Stimulated activated effector memory CD8-positive, alpha-beta T cell treated with anti-CD3 and anti-CD28 coated beads, Interleukin-12 subunit alpha, Interleukin-12 subunit beta, amount 100 ng/mL, for 72 hours (primary cell): ENCODE measurements around the gene IGF2BP3.
"Not testable (repeated sequence)": the region's sequence is repeated elsewhere in the genome, so short reads cannot be mapped to it uniquely, and the experiment has no call there.

Experiments
- ATAC-seq: fragments of 150-1000 bp; cut with Tn5 transposase; 2 replicates; pipeline ENCODE4 v1.10.0; 2021
- DNase-seq, 2 donors: peaks; one replicate each; pipeline ENCODE4 v3.0.0; 2021 to 2022; ENCODE audit warnings: low spot score in 2 of 2
- H3K27ac Mint-ChIP-seq: one replicate; pipeline ENCODE4 v1.8.0; 2022; ENCODE audit warnings: mild to moderate bottlenecking, mixed read lengths
- H3K36me3 Mint-ChIP-seq: one replicate; pipeline ENCODE4 v1.8.0; 2022; ENCODE audit warnings: mild to moderate bottlenecking, mixed read lengths
- H3K4me1 Mint-ChIP-seq: one replicate; pipeline ENCODE4 v1.8.0; 2022; ENCODE audit warnings: mixed read lengths
- H3K4me3 Mint-ChIP-seq: one replicate; pipeline ENCODE4 v1.8.0; 2022; ENCODE audit warnings: mild to moderate bottlenecking, mixed read lengths
- H3K9me3 Mint-ChIP-seq: one replicate; pipeline ENCODE4 v1.8.0; 2022; ENCODE audit warnings: mixed read lengths

The IGF2BP3 gene

DNA sequence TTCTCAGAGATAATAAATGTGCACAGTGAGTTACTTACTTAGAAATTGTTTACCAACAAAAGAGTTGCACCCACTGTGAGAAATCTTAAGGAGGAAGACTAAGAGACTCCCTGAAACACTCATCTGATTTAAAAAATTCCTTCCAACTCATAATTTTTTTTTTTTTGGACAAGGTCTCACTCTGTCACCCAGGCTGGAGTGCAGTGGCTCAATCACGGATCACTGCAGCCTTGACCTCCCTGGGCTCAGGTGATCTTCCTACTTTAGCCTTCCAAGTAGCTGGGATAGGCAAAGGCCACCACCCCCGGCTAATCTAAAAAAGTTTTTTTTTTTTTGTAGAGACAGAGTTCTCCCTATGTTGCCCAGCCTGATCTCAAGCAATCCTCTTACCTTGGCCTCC is 135.2 kb downstream of the IGF2BP3 start:
- no peak for DNase-seq
- H3K4me1 Mint-ChIP-seq: no peaks in the 10 kb centered on the region
- no peaks in the 10 kb centered on the region for H3K9me3 Mint-ChIP-seq
- no peak overlapping the region for H3K4me3 Mint-ChIP-seq
- H3K27ac Mint-ChIP-seq: no peak overlapping the region
- no peak for ATAC-seq
- H3K36me3 Mint-ChIP-seq: no peaks in the 10 kb centered on the region

DNA sequence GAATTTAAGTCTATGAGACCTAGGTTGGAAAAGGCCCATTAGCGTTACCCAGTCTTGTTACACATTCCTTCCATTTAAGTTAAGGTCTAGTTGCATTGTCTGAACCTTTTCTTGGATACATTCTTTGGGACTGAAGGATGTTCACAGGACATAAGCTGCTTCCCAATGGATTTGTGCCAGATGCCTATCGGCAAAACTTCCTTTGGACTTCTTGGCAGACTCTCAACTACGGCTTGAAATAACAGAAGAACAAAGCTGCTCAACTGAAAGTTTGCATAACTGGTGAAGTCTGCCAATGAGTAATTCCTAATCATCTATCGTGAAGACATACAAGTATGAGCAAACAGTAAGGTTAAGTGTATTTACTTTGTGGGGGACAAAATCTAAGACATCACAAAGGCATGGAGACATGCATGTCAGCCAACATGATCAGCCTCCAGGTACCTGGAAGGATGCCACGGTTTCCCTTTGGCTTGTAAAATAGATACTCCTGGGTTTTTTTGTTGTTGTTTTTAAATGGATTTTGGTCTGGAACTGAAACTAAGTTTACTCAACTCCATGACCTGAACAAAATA is 135.7 kb downstream of the IGF2BP3 start:
- no peaks in the 10 kb centered on the region for H3K9me3 Mint-ChIP-seq
- DNase-seq (no peak), ATAC-seq (no peak)
- no peak overlapping the region for H3K4me3 Mint-ChIP-seq
- no peaks in the 10 kb centered on the region for H3K4me1 Mint-ChIP-seq
- H3K27ac Mint-ChIP-seq: no peak overlapping the region
- H3K36me3 Mint-ChIP-seq: no peaks in the 10 kb centered on the region

DNA sequence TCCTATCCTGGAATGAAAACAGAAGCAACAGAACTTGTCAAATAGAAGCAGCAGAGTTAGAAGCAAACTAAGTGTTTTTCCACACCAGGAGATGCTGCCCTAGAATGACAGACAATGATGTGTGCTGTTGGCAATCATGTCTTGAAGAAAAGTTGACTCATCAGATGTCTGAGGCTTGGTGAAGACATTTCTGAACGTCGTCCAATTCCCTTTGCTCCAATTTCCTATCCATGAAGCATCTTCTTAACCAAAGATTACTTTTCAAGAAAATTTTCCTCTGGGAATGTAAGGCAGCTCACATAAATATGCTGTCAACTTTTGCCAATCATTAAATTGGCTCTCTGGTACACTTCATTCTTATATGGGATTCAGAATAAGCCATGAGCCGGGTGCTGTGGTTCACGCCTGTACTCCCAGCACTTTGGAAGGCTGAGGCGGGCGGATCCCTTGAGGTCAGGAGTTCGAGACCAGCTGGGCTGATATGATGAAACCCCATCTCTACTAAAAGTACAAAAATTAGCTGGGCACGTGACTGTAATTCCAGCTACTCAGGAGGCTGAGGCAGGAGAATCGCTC is 136.5 kb downstream of the IGF2BP3 start:
- Mint-ChIP-seq H3K4me1 (no peaks in the 10 kb centered on the region), H3K4me3 (no peak overlapping the region), H3K36me3 (no peaks in the 10 kb centered on the region), H3K27ac (no peak overlapping the region), H3K9me3 (no peaks in the 10 kb centered on the region)
- ATAC-seq (no peak), DNase-seq (no peak)

DNA sequence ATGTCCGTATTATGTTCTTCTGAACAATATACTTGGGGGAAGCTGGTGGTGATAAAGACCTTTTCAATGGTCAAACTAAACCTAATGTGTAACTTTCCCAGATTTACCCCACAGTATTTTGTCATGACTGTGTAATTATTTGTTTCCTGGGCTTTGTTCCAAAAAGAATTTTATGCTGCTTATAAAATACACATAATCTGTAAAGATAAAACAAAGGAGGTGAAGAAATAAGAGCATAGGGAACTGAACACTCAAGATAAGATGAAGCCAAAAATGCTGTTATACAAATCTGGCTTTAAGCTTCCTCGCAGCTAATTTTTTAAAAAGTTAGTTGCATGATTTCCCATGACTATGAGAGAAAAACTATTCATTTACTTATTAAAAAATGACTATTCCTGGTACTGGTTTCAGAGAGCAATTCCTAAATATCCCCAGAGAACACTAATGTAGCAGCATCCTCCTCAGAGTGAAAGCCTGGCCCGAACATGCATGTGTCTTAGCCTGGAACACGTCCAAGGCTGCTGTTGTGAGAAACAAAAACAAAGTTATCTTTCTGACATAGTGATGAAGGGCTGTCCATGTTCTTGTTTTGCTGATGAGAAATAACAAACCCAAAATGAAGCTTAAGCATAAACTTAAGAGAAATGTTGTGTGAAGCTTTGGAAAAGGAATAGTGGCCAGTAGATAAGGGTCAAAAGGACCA is 137.2 kb downstream of the IGF2BP3 start:
- no peak for DNase-seq
- no peak for ATAC-seq

DNA sequence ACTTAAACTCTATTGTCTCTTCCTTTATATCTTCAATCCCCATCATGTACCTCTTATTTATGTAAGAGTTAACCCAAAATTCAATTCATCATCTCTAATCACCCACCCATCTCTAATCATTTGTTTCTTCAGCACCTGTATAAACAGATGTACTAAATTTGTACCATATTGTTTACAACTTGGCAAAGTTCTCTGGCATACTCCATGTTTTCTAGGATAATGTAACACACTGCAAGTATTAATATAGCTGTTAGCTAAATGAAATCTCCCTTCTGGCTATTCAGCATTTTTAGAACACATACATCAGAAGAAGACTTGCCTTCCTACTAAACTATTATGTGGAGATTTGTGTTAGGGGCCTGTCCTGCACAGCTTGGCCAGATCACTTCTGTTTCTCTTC is 138.1 kb downstream of the IGF2BP3 start:
- H3K27ac Mint-ChIP-seq: no peak overlapping the region
- no peaks in the 10 kb centered on the region for H3K4me1 Mint-ChIP-seq
- no peaks in the 10 kb centered on the region for H3K36me3 Mint-ChIP-seq
- ATAC-seq (no peak), DNase-seq (no peak)
- no peaks in the 10 kb centered on the region for H3K9me3 Mint-ChIP-seq
- H3K4me3 Mint-ChIP-seq: no peak overlapping the region

More for the DNA sequence above, 137.2 kb downstream of the IGF2BP3 start:
- no peaks in the 10 kb centered on the region for H3K36me3 Mint-ChIP-seq
- H3K4me3 Mint-ChIP-seq: no peak overlapping the region
- H3K9me3 Mint-ChIP-seq: no peaks in the 10 kb centered on the region
- H3K4me1 Mint-ChIP-seq: no peaks in the 10 kb centered on the region
- H3K27ac Mint-ChIP-seq: no peak overlapping the region

DNA sequence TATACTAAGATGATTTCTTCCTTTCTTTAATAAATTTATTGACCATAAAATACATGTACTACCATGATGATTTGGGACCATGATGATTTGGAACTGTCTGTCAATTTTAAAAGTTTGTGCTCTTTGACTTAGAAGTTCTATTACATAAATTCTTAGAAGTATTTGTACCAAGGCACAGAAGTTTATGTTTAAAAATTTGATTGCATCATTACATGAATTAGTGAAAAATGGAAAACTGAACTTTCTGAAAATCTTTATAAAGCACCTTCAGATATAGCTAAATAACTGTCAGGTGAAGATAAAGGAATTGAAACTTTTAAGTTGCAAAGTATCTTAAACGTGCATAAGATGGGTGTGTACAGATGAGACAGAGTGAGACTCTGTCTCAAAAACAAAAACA is 139.2 kb downstream of the IGF2BP3 start:
- no peaks in the 10 kb centered on the region for H3K9me3 Mint-ChIP-seq
- H3K4me3 Mint-ChIP-seq: no peak overlapping the region
- DNase-seq: no peak
- no peaks in the 10 kb centered on the region for H3K36me3 Mint-ChIP-seq
- ATAC-seq: no peak
- H3K27ac Mint-ChIP-seq: no peak overlapping the region
- no peaks in the 10 kb centered on the region for H3K4me1 Mint-ChIP-seq

DNA sequence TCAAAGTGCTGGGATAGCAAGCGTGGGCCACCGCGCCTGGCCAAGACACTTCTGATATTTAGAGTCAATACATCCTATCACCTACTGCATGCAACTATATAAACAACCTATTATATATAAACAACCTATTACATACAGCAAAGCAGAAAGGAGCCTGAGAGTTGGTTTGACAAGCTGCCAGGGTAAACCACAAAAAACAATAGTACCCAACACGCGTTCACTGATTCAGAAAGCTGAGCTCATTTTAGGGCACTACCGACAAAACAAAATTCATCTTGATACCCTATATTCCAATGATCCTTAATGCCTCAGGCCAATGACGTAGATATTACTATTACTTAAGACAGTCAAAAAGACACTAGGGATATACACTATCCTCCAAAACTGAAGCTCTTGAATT is 154.9 kb downstream of the IGF2BP3 start:
- no peak for ATAC-seq
- Mint-ChIP-seq H3K9me3 (no peaks in the 10 kb centered on the region), H3K27ac (no peak overlapping the region), H3K4me3 (no peak overlapping the region), H3K4me1 (no peaks in the 10 kb centered on the region), H3K36me3 (peaks cover 11% of the 10 kb centered on the region)
- DNase-seq: no peak

DNA sequence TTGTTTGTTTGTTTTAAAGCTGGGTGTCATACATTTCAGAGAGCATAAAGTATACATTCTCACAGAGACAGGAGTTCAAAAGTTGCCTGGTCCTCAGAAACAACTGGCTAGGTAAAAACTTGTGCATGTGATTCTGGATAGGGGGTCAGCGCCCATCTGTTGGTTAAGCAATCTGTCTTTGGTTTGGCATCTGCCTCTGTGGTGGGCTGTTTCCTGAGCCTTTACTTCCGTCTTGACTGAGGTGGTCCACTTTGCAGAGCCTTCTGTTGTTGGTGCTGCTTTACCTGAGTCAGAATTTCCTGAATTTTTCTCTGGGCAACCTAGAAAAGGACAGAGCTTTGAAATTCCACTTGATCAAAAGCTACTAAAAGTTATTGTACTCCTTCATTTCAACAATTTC is 158.2 kb downstream of the IGF2BP3 start:
- not testable (repeated sequence) for DNase-seq, H3K4me3 Mint-ChIP-seq, H3K27ac Mint-ChIP-seq, ATAC-seq, H3K9me3 Mint-ChIP-seq
- H3K36me3 Mint-ChIP-seq: peaks cover 44% of the 10 kb centered on the region
- peaks cover 12% of the 10 kb centered on the region for H3K4me1 Mint-ChIP-seq

DNA sequence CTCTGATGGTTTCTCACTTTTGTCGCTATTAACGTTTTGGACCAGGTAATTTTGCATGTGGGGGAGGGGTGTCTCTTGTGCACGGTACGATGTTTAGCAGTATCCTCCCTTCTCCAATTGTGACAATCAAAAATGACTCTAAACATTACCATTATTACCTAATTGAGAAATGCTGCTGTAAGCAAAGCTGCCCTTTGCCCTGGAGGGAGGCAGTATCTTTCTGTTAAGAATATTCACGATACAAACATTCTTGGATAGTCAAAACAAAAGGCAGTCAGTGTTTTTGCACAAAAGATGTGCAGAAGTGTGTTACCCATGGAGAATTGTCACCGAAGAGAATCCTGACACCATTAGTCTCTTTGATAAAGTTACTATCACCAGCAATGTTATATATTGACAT is 161.5 kb downstream of the IGF2BP3 start:
- H3K27ac Mint-ChIP-seq: no peak overlapping the region
- H3K4me1 Mint-ChIP-seq: peaks cover 33% of the 10 kb centered on the region
- no peak overlapping the region for H3K4me3 Mint-ChIP-seq
- no peaks in the 10 kb centered on the region for H3K9me3 Mint-ChIP-seq
- DNase-seq: no peak
- peaks cover 73% of the 10 kb centered on the region for H3K36me3 Mint-ChIP-seq
- no peak for ATAC-seq

DNA sequence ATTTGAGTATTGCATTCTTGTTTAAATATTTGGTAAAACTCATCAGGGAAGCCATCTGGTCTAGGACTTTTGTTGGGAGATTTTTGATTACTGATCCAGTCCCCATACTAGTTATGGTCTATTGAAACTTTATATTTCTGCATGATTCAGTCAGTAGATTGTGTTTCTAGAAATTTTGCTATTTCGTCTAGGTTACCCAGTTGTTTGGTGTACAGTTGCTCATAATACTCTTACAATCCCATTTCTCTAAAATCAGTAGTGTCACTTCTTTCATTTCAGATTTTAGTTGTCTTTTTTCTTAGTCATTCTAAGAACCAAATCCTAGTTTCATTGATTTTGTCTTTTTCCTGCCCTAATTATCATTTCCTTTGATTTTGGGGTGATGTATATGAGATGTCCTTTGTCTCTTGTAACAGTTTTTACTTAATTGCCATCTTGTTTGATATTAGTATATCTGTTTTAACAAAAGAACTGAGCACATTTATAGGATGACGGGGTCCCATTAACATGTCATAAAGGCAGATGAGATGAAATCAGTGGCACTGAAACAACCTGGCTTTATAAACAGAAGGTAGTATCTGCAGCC is 163.3 kb downstream of the IGF2BP3 start:
- DNase-seq (no peak), ATAC-seq (peak; percentile 77)
- H3K27ac Mint-ChIP-seq: peak overlapping the region; percentile 43
- no peak overlapping the region for H3K4me3 Mint-ChIP-seq
- peaks cover 46% of the 10 kb centered on the region for H3K4me1 Mint-ChIP-seq
- H3K36me3 Mint-ChIP-seq: peaks cover 90% of the 10 kb centered on the region
- no peaks in the 10 kb centered on the region for H3K9me3 Mint-ChIP-seq

DNA sequence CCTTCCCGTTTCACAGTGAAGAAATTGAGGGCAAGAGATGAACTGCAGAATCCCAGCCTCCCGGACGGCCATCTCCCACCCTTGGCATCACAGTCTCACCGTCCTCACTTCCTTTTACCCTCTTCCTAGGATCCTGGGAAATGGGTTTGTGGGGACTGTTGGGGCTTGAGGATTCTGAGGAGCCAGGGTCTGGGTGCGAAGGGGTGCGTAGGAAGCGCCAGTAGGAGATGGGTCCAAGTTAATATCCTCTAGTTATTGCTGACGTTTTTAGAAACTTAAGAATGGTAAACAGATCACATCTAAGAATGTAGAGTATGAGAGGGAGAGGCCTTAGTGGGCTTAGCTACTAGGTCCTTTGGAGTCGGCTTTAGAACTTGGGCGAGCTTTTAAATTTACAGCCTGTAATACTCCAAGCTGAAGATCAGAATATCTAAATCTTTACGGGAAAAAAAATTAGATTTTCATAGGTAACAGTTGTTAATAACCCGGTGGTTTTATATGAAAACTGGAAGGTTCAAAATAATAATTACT is 170.5 kb downstream of the IGF2BP3 start:
- DNase-seq (no peak), ATAC-seq (no peak)
- Mint-ChIP-seq H3K9me3 (peaks cover 4% of the 10 kb centered on the region), H3K4me1 (peaks cover 50% of the 10 kb centered on the region), H3K4me3 (peak overlapping the region; percentile 84), H3K27ac (peak overlapping the region; percentile 95), H3K36me3 (peaks cover 47% of the 10 kb centered on the region)

DNA sequence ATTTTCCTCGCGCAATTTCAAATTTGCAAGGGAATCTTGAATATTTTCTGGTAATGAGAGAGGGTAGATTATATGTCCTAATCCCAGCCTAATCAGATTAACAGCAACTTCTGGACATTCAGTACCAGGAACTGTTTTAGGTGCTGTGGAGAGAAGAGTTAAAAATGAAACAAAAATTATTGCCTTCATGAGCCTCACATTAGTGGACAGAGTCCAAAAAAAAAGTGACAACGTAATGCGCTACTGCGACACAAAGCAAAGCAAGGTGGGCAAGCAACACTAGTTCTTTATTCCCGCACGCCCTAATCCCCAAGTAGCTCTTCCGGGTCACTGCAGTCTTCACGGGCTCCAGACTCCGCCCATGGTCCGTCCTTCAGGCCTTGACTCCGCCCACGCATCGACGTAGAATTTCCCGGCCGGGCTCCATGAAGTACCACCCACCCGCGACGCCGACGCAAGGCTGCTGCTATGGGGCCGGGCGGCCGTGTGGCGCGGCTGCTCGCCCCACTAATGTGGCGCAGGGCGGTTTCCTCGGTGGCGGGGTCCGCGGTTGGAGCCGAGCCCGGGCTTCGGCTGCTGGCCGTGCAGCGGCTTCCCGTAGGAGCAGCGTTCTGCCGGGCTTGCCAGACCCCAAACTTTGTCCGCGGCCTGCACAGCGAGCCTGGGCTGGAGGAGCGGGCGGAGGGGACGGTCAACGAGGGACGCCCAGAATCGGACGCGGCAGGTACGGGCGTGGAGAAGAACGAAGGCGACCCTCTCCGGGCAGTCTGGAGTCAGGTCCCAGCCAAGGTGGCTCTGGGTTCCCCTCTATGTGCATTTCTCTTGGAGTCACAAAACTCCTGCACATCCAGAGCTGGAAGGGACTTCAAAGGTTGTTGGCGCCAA is 171.2 kb downstream of the IGF2BP3 start, which contains the start of gene MALSU1:
Gene MALSU1 (plus strand): TSS at position 455 of the 885 bp plus-strand sequence. CDS start 14 bp downstream, at position 469.
- ATAC-seq: peak; percentile 98
- DNase-seq: peak; percentile 90 to 96
- Mint-ChIP-seq H3K4me3 (peak within 1 kb of the TSS; percentile 84), H3K27ac (peak within 1 kb of the TSS; percentile 95), H3K9me3 (peaks cover 4% of the 10 kb centered on the region), H3K4me1 (peaks cover 43% of the 10 kb centered on the region), H3K36me3 (peaks cover 40% of the 10 kb centered on the region)

DNA sequence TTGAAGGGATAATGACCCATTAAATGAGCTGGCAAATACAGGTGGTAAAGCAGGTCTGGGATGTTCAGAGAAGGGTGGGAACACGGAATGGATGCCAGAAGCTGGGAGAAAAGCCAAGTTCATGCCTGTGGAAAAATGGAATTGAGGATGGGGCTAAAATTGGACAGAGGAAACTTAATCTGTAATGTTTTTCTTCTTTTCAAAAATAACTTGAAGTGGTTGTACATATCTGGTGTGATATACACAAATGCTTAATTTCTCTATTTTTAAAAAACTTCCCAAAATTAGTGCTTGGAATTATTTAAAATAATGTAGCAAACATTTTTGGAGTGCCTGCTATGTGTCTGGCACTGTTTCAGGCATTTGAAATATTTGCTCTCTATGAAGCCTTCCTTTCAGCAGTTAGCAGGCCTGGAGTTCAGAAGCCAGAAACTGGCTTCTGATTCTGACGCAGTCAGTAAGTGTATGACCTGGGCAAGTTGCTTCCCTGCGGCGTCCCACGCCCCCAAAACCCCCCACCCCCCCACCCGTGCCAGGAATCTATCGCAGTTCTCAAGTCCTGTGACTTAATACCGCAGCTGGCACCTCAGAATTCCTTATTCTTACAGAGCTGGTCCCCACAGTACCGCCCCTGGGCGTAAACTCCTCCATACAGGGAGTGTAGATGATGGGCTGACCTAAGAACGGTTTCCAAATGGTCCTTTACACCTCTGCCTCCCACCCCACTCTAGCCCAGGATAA is 172.0 kb downstream of the IGF2BP3 start:
- H3K36me3 Mint-ChIP-seq: peaks cover 32% of the 10 kb centered on the region
- ATAC-seq (no peak), DNase-seq (no peak)
- peaks cover 4% of the 10 kb centered on the region for H3K9me3 Mint-ChIP-seq
- peaks cover 41% of the 10 kb centered on the region for H3K4me1 Mint-ChIP-seq
- H3K4me3 Mint-ChIP-seq: peak overlapping the region; percentile 84
- H3K27ac Mint-ChIP-seq: peak overlapping the region; percentile 95

DNA sequence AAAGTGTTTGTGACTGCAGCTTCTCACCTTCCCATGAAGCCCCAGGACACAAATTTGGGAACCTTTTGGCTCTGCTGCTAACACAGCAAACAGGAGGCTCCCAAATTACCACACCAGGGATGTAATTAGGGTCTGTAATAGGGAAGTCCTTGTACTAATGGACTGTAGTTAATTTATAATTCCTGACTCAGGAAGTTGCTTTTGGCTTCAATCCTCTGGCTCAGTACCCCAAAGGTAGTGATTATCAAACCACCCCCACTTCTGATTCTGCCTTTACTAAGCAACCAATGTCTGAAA is 174.9 kb downstream of the IGF2BP3 start:
- H3K27ac Mint-ChIP-seq: no peak overlapping the region
- ATAC-seq: no peak
- H3K4me1 Mint-ChIP-seq: peaks cover 19% of the 10 kb centered on the region
- H3K4me3 Mint-ChIP-seq: no peak overlapping the region
- peaks cover 6% of the 10 kb centered on the region for H3K36me3 Mint-ChIP-seq
- H3K9me3 Mint-ChIP-seq: peaks cover 4% of the 10 kb centered on the region
- DNase-seq: no peak
